Measurements from ENCODE around the gene KIF25. TPM values are rescaled to one million over a fixed set of nuclear protein-coding genes. Genes with fewer than 3 reads are reported as not detected.

KIF25 gene
- total RNA-seq, 1 experiment from 2014 or later: 0.59 TPM

DNA sequence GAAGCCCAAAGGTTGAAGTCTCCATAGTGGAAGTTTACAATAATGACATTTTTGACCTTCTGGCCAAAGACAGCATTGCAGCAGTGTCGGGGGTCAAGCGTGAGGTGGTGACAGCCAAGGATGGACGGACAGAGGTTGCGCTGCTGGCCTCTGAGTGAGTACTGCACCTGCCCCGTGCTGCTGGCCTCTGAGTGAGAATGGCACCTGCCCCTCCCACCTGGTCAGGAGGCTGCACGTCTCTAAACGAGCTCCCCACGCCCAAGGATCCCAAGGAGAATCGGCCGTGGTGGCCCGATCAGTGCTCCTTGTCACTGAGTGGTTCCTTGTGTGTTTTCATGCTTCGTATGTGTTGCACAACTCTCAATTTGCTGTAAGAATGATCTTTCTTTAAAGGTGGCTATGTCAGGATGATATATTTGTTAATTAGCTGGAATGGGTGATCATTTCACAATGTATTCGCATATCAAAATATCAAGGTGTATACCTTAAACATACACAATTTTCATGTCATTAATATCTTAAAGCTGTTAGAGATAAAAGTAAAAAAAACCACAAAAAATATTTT is 41.2 kb downstream of the KIF25 start:
- Mint-ChIP-seq H3K27me3 (ENCODE audit: low read depth) (peaks cover 32% of the 10 kb centered on the region), H3K4me1 (peaks cover 25 to 26% of the 10 kb centered on the region in 2 experiments), H3K9me3 (peaks cover 52 to 62% of the 10 kb centered on the region in 2 experiments), H3K27ac (no peak overlapping the region), H3K36me3 (ENCODE audit: insufficient read depth in 1 of 3, low read depth in 3 of 3) (peaks cover 18 to 49% (median 31%) of the 10 kb centered on the region in 3 experiments), H3K4me3 (no peak overlapping the region)
- no peak overlapping the region for H2AFZ ChIP-seq (ENCODE audit: low read length)
- H3K14ac ChIP-seq (ENCODE audit: insufficient read depth, low read length): no peak overlapping the region
- H4K20me1 ChIP-seq (ENCODE audit: control insufficient read depth, insufficient read depth, insufficient read length): no peaks in the 10 kb centered on the region
- WGBS (ENCODE audit: extremely low coverage, insufficient read length, low lambda C conversion rate): no CpG with 5 or more reads among the region's 13 CpGs
- H3K27me3 ChIP-seq (ENCODE audit: insufficient read depth, low read length): no peaks in the 10 kb centered on the region
- H3K23ac ChIP-seq (ENCODE audit: insufficient read length, low read depth, low read length): no peak overlapping the region
- H3K23me2 ChIP-seq (ENCODE audit: insufficient read length, low read depth, low read length, poor library complexity, severe bottlenecking): peaks cover 6% of the 10 kb centered on the region
- H3K56ac ChIP-seq (ENCODE audit: insufficient read length, low read depth, low read length): no peak overlapping the region
- H3K4ac ChIP-seq (ENCODE audit: low read depth, low read length): no peak overlapping the region
- no peak overlapping the region for H3K4me2 ChIP-seq (ENCODE audit: insufficient read depth, insufficient read length, low read length)
- H2BK12ac ChIP-seq (ENCODE audit: insufficient read length, low read depth, low read length): no peak overlapping the region
- no peaks in the 10 kb centered on the region for H3K79me2 ChIP-seq (ENCODE audit: insufficient read depth, low read length)
- H2BK120ac ChIP-seq (ENCODE audit: low read depth, low read length, poor library complexity, severe bottlenecking): no peak overlapping the region
- peaks cover 32% of the 10 kb centered on the region for H3K9me3 ChIP-seq (ENCODE audit: control insufficient read depth, low read depth, low read length)
- TF ChIP-seq, protein P1, sequence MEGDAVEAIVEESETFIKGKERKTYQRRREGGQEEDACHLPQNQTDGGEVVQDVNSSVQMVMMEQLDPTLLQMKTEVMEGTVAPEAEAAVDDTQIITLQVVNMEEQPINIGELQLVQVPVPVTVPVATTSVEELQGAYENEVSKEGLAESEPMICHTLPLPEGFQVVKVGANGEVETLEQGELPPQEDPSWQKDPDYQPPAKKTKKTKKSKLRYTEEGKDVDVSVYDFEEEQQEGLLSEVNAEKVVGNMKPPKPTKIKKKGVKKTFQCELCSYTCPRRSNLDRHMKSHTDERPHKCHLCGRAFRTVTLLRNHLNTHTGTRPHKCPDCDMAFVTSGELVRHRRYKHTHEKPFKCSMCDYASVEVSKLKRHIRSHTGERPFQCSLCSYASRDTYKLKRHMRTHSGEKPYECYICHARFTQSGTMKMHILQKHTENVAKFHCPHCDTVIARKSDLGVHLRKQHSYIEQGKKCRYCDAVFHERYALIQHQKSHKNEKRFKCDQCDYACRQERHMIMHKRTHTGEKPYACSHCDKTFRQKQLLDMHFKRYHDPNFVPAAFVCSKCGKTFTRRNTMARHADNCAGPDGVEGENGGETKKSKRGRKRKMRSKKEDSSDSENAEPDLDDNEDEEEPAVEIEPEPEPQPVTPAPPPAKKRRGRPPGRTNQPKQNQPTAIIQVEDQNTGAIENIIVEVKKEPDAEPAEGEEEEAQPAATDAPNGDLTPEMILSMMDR (conservative IDR thresholded peaks at IDR 0.05): no peak
- H2BK15ac ChIP-seq (ENCODE audit: low read depth, low read length): no peak overlapping the region
- H3K79me1 ChIP-seq (ENCODE audit: insufficient read depth, low read depth, low read length, poor library complexity, severe bottlenecking): no peaks in the 10 kb centered on the region
- no peak overlapping the region for H2BK5ac ChIP-seq (ENCODE audit: insufficient read length, low read length)
- H4K8ac ChIP-seq (replicated peaks; ENCODE audit: insufficient read length, low read depth, low read length): no peak overlapping the region
- H3K4me1 ChIP-seq (ENCODE audit: insufficient read depth, low read length): no peaks in the 10 kb centered on the region; the same call in 1 of the 2 replicates
- H4K91ac ChIP-seq (ENCODE audit: insufficient read length, low read depth, low read length): no peak overlapping the region
- no peak overlapping the region for H4K5ac ChIP-seq (ENCODE audit: insufficient read length, low read depth, low read length)
- no peak for DNase-seq
- no peak overlapping the region for H2BK20ac ChIP-seq (ENCODE audit: low read depth, low read length, poor library complexity, severe bottlenecking)
- H2AK5ac ChIP-seq (ENCODE audit: insufficient read length, low read length): no peak overlapping the region
- H3K18ac ChIP-seq (ENCODE audit: insufficient read length, low read depth, low read length): no peak overlapping the region
- no peak overlapping the region for H3K27ac ChIP-seq (ENCODE audit: insufficient read length, low read depth, low read length)
- H3T11ph ChIP-seq (ENCODE audit: low read length): no peak overlapping the region
- H3K9ac ChIP-seq (ENCODE audit: extremely low read depth, insufficient read length, low read length): no peak overlapping the region

Data from H9 (cell line).